ENCODE measurements around the gene TSPAN11. TPM values are rescaled to one million over a fixed set of nuclear protein-coding genes. Genes with fewer than 3 reads are reported as not detected.

Gene TSPAN11
- total and polyA plus RNA-seq, 2 of the 4 experiments (the other 2 are of a cell fraction), result 0.18 to 0.26 TPM

DNA sequence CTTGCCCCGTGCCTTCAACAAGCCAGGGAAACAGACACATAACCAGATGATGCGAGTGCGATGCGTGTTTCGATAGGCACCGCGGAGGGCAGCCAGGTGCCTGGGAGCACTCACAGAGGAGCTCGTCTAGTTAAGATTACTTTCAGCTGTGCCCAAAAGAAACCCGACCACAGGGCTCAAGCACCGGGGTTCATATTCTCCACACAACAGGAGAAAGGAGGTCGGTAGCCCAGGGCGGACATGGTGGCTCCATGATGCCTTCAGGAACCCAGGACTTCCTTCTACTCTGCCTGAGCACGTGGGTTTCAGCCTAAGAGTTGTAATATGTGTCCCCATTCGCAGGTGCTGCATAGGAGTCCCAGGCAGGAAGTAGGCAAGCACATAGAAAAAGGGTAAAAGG, 93.4 kb downstream of the TSPAN11 start:
- no peak overlapping the region for H3K4me2 ChIP-seq (ENCODE audit: low read depth, low read length)
- H4K8ac ChIP-seq (ENCODE audit: low read depth in 2 of 2, low read length in 2 of 2), result no peak overlapping the region
- H2AK5ac ChIP-seq (ENCODE audit: low read depth, low read length), result peak overlapping the region; percentile 21; the same call in 1 of the 2 replicates
- no peak overlapping the region for H2BK20ac ChIP-seq (ENCODE audit: low read depth, low read length)
- H3K4me1 ChIP-seq (ENCODE audit: control insufficient read depth, insufficient read depth, low read length), result no peaks in the 10 kb centered on the region
- H4K20me1 ChIP-seq (ENCODE audit: insufficient read depth, low read length), result no peaks in the 10 kb centered on the region
- WGBS, 2 experiments (ENCODE audit: extremely low coverage in 2 of 2, insufficient read length in 1 of 2), result 90% methylated on average over 8 of the region's 14 CpGs; no CpG with 5 or more reads in 1 of the 2 experiments
- no peak overlapping the region for H4K5ac ChIP-seq (ENCODE audit: low read depth, low read length)
- no peaks in the 10 kb centered on the region for H3K79me1 ChIP-seq (ENCODE audit: low read depth in 1 of 2, low read length in 2 of 2)
- H3K36me3 ChIP-seq (ENCODE audit: control insufficient read depth, insufficient read depth, low read length), result no peaks in the 10 kb centered on the region
- H3K4me3 ChIP-seq (ENCODE audit: insufficient read depth, low read depth, low read length), result no peak overlapping the region
- H3K56ac ChIP-seq (ENCODE audit: extremely low read depth, insufficient read depth, low read length), result no peak overlapping the region
- H3K27ac ChIP-seq (ENCODE audit: insufficient read depth, low read length), result no peak overlapping the region
- intact Hi-C loops (cut with micrococcal nuclease), result no loop called here
- H2BK15ac ChIP-seq (ENCODE audit: low read depth, low read length), result no peak overlapping the region
- in situ Hi-C loops (cut with MboI; ENCODE audit: low sequenced_read_pairs), result no loop called here
- no peak overlapping the region for H3K14ac ChIP-seq (replicated peaks; ENCODE audit: low read depth, low read length)
- H3K9me1 ChIP-seq (ENCODE audit: insufficient read depth, low read length), result no peaks in the 10 kb centered on the region; the same call in 1 of the 2 replicates
- ChIA-PET POLR2A (ENCODE audit: unreplicated experiment) (no interaction called here), CTCF (no interaction called here)
- no peak overlapping the region for H2AFZ ChIP-seq (replicated peaks; ENCODE audit: low read length, poor library complexity)
- dilution Hi-C loops (cut with HindIII; ENCODE audit: low sequenced_read_pairs, unreplicated experiment), result no loop called here
- no peak overlapping the region for H3K9ac ChIP-seq (ENCODE audit: low read depth, low read length)
- H3K18ac ChIP-seq (ENCODE audit: low read depth, low read length), result no peak overlapping the region
- H3K23ac ChIP-seq (ENCODE audit: low read depth, low read length), result no peak overlapping the region
- no peaks in the 10 kb centered on the region for H3K9me3 ChIP-seq (ENCODE audit: control insufficient read depth, insufficient read depth, low read length)
- ATAC-seq (ENCODE audit: low read depth) (no peak), DNase-seq (no peak)
- no peak for TF ChIP-seq CHD1 (IDR thresholded peaks at IDR 0.05; ENCODE audit: low read depth, low read length)
- no peak for TF ChIP-seq MAZ (IDR thresholded peaks at IDR 0.05; ENCODE audit: borderline replicate concordance, low read depth, low read length)
- TF ChIP-seq, protein P1, sequence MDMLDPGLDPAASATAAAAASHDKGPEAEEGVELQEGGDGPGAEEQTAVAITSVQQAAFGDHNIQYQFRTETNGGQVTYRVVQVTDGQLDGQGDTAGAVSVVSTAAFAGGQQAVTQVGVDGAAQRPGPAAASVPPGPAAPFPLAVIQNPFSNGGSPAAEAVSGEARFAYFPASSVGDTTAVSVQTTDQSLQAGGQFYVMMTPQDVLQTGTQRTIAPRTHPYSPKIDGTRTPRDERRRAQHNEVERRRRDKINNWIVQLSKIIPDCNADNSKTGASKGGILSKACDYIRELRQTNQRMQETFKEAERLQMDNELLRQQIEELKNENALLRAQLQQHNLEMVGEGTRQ (IDR thresholded peaks at IDR 0.05; ENCODE audit: low read depth, low read length), result no peak
- no peak for TF ChIP-seq RAD21 (IDR thresholded peaks at IDR 0.05; ENCODE audit: low read length)
- TF ChIP-seq BHLHE40 (IDR thresholded peaks at IDR 0.05; ENCODE audit: low read depth, low read length), result no peak
- no peak for TF ChIP-seq RCOR1 (IDR thresholded peaks at IDR 0.05; ENCODE audit: insufficient replicate concordance, low read length)
- no peak for TF ChIP-seq POLR2A (IDR thresholded peaks at IDR 0.05; ENCODE audit: low read depth, low read length)
- TF ChIP-seq NFE2L2 (IDR thresholded peaks at IDR 0.05; ENCODE audit: low read depth, low read length), result no peak
- TF ChIP-seq SMC3 (IDR thresholded peaks at IDR 0.05; ENCODE audit: low read depth, low read length), result no peak
- no peak for TF ChIP-seq RFX5 (IDR thresholded peaks at IDR 0.05; ENCODE audit: low read depth, low read length)
- no peak for TF ChIP-seq MAFK (IDR thresholded peaks at IDR 0.05; ENCODE audit: low read depth, low read length)
- no peak for TF ChIP-seq CEBPB (IDR thresholded peaks at IDR 0.05; ENCODE audit: low read depth, low read length)
- TF ChIP-seq ELK1 (IDR thresholded peaks at IDR 0.05; ENCODE audit: borderline replicate concordance, low read depth, low read length), result no peak
- TF ChIP-seq, protein P2, sequence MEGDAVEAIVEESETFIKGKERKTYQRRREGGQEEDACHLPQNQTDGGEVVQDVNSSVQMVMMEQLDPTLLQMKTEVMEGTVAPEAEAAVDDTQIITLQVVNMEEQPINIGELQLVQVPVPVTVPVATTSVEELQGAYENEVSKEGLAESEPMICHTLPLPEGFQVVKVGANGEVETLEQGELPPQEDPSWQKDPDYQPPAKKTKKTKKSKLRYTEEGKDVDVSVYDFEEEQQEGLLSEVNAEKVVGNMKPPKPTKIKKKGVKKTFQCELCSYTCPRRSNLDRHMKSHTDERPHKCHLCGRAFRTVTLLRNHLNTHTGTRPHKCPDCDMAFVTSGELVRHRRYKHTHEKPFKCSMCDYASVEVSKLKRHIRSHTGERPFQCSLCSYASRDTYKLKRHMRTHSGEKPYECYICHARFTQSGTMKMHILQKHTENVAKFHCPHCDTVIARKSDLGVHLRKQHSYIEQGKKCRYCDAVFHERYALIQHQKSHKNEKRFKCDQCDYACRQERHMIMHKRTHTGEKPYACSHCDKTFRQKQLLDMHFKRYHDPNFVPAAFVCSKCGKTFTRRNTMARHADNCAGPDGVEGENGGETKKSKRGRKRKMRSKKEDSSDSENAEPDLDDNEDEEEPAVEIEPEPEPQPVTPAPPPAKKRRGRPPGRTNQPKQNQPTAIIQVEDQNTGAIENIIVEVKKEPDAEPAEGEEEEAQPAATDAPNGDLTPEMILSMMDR (conservative IDR thresholded peaks at IDR 0.05; ENCODE audit: low read depth, low read length), result no peak
- TF ChIP-seq MXI1 (IDR thresholded peaks at IDR 0.05; ENCODE audit: borderline replicate concordance, low read depth, low read length), result no peak
- TF ChIP-seq FOS (IDR thresholded peaks at IDR 0.05; ENCODE audit: low read depth, low read length), result no peak
- H2BK5ac ChIP-seq (ENCODE audit: low read depth, low read length, poor library complexity, severe bottlenecking), result no peak overlapping the region
- H2BK120ac ChIP-seq (ENCODE audit: low read depth, low read length), result peak overlapping the region; percentile 18; the same call in 1 of the 2 replicates
- peaks cover 11% of the 10 kb centered on the region for H3K27me3 ChIP-seq (ENCODE audit: control insufficient read depth, insufficient read depth, low read length)
- H2AK9ac ChIP-seq (replicated peaks; ENCODE audit: low read depth, low read length, poor library complexity), result no peak overlapping the region
- no peak overlapping the region for H3K4ac ChIP-seq (ENCODE audit: low read depth, low read length)
- BruUV-seq (replicated peaks), result no TSS peak
- peak overlapping the region; percentile 50; the same call in 1 of the 2 replicates for H4K91ac ChIP-seq (ENCODE audit: insufficient read depth, low read depth, low read length)

Data from IMR-90 (cell line).